SK-N-MC (cell line): ENCODE measurements around the gene DHX36.
A peak's percentile ranks its signal among the peaks of the same experiment; 100 is the strongest.

Source experiments
- DNase-seq: peaks from one replicate; pipeline ENCODE4 v3.0.0-alpha.2; 2011; ENCODE audit warnings: low read depth, low spot score
- H3K27ac ChIP-seq: fragments of 200-600 bp; sonication (generic); 2 replicates; pipeline ENCODE4 v1.5.1; 2016; ENCODE audit warnings: mixed run types
- H3K36me3 ChIP-seq: fragments of 200-600 bp; sonication (generic); 2 replicates; pipeline ENCODE4 v1.6.1; 2017; ENCODE audit warnings: antibody characterized with exemption, low read length, mixed read lengths; ENCODE audit not compliant: insufficient read depth
- H3K4me3 ChIP-seq: fragments of 200-600 bp; sonication (generic); 2 replicates; pipeline ENCODE4 v1.5.1; 2016
- H3K9ac ChIP-seq: fragments of 200-600 bp; sonication (generic); 2 replicates; pipeline ENCODE4 v1.8.0; 2017; ENCODE audit warnings: mixed run types, mixed read lengths; ENCODE audit not compliant: insufficient read length
- H3K9me3 ChIP-seq: fragments of 200-600 bp; sonication (generic); 2 replicates; pipeline ENCODE4 v1.6.1; 2017; ENCODE audit warnings: low read depth, mild to moderate bottlenecking, antibody characterized with exemption, low read length, moderate library complexity, mixed read lengths
- EZH2 ChIP-seq: fragments of 200-600 bp; sonication (generic); IDR thresholded peaks from one replicate; pipeline ENCODE4 v1.6.1; 2017; ENCODE audit warnings: antibody characterized with exemption
- FOXP2 ChIP-seq: optimal IDR thresholded peaks from 2 replicates; pipeline ENCODE3; 2011; ENCODE audit warnings: mild to moderate bottlenecking, moderate library complexity; ENCODE audit not compliant: insufficient read depth; ENCODE audit errors: extremely low read length, control extremely low read depth
- POLR2AphosphoS5 ChIP-seq: IDR thresholded peaks from 2 replicates; pipeline ENCODE4 v1.6.1; 2012; ENCODE audit warnings: mild to moderate bottlenecking, low read depth, low read length, borderline replicate concordance

Gene DHX36

DNA sequence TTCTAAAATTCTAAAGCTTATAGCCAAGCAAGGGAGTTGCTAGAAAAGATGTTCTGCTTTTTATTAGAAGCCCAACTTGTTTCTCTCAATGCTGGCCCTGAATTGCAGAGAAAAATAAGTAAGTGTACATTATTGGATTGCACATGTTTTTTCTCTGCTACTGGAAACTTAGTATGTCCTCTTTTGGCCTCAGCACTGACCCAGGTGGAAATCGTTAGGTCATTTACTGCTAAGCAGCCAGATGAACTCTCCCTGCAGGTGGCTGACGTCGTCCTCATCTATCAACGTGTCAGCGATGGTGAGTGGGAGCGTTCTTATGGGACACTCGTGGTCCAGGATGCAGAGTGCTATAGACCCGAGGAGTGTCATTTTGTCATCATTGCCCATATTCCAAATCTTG lies 69.8 kb downstream of the DHX36 start:
- TF ChIP-seq POLR2AphosphoS5 (no peak), EZH2 (no peak), FOXP2 (no peak)
- DNase-seq = no peak
- no peaks in the 10 kb centered on the region for H3K9me3 ChIP-seq
- peaks cover 72% of the 10 kb centered on the region for H3K36me3 ChIP-seq
- no peak overlapping the region for H3K9ac ChIP-seq
- H3K27ac ChIP-seq = no peak overlapping the region
- no peak overlapping the region for H3K4me3 ChIP-seq

DNA sequence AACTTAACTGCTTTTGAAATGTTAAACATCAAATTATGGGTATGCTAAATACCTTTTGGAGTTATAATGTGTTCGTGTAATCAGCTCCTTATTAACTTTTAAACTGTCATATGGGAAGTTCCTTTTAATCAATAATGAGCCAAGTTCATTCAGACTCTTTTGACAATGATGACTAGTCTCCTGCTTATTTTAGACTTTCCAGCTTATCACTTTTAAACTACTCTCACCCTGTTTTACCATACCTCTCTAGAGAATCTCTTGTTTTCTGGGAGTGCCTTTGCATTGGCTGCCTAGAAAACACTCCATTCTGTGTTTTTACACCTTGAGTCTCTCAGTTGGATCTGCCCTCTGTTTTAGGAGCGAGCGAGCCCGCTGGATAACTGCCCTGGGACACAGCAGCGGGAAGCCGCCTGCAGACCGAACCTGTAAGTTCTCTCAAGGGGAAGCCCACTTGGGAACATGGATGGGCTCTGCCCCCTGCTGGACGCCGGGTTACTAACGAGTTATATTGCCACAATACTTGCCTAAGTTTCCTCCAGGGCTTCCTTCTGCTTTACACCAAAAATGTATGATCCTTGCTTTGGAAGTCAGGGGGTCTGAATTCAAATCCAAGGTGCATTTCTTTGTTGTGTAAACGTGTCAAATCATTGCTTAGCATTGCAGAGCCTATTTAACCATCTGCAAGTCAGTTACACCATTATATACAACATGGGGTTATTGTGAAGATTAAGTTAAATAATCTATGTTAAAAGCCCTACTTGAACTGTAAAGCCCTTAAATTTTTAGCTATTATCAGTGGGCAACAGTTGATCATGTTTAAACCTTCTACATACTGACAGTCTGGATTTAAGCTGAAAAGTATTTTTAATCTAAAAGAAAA lies 71.3 kb downstream of the DHX36 start:
- Histone ChIP-seq H3K36me3 (peaks cover 62% of the 10 kb centered on the region), H3K27ac (no peak overlapping the region), H3K4me3 (no peak overlapping the region), H3K9ac (no peak overlapping the region), H3K9me3 (no peaks in the 10 kb centered on the region)
- TF ChIP-seq FOXP2 (no peak), EZH2 (no peak), POLR2AphosphoS5 (no peak)
- peak; percentile 51 for DNase-seq

GRCh38 chr3:154251610-154252009 lies 72.7 kb downstream of the DHX36 start:
- no peak overlapping the region for H3K27ac ChIP-seq
- TF ChIP-seq EZH2 (no peak), FOXP2 (no peak), POLR2AphosphoS5 (no peak)
- H3K9ac ChIP-seq = no peak overlapping the region
- no peak overlapping the region for H3K4me3 ChIP-seq
- no peak for DNase-seq
- H3K9me3 ChIP-seq = no peaks in the 10 kb centered on the region
- peaks cover 55% of the 10 kb centered on the region for H3K36me3 ChIP-seq

DNA sequence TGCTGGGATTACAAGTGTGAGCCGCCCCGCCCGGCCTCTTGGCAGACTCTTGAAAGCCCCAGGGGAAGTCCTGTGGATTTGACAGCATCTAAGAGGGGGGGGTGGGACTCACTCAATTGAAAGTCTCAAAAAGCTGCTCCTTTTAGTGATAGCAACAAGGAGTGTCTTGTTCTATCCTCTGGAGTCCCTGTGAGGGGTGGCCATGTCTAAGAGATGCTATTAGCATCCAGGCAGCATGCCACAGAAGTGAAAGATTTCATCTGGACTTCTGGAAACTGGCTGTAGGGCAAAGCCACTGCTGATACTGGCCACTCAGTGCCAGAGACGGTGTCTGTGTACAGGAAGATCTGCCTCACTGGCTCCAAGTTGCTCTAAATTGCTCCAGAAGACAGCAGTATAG lies 74.0 kb downstream of the DHX36 start:
- Histone ChIP-seq H3K9ac (no peak overlapping the region), H3K9me3 (no peaks in the 10 kb centered on the region), H3K4me3 (no peak overlapping the region), H3K27ac (no peak overlapping the region), H3K36me3 (peaks cover 45% of the 10 kb centered on the region)
- TF ChIP-seq EZH2 (no peak), POLR2AphosphoS5 (no peak), FOXP2 (no peak)
- DNase-seq = no peak

- Histone ChIP-seq H3K9ac (no peak overlapping the region), H3K27ac (no peak overlapping the region), H3K4me3 (no peak overlapping the region), H3K36me3 (peaks cover 37% of the 10 kb centered on the region), H3K9me3 (no peaks in the 10 kb centered on the region)
- TF ChIP-seq FOXP2 = no peak
- TF ChIP-seq POLR2AphosphoS5 = no peak
- no peak for TF ChIP-seq EZH2
- DNase-seq = no peak
Observed at GRCh38 chr3:154247806-154248415, 76.4 kb downstream of the DHX36 start.

GRCh38 chr3:154244644-154245043 lies 79.6 kb downstream of the DHX36 start:
- Histone ChIP-seq H3K4me3 (no peak overlapping the region), H3K9me3 (no peaks in the 10 kb centered on the region), H3K9ac (no peak overlapping the region), H3K36me3 (peaks cover 28% of the 10 kb centered on the region), H3K27ac (no peak overlapping the region)
- DNase-seq = no peak
- TF ChIP-seq POLR2AphosphoS5 = no peak
- no peak for TF ChIP-seq EZH2
- TF ChIP-seq FOXP2 = no peak

DNA sequence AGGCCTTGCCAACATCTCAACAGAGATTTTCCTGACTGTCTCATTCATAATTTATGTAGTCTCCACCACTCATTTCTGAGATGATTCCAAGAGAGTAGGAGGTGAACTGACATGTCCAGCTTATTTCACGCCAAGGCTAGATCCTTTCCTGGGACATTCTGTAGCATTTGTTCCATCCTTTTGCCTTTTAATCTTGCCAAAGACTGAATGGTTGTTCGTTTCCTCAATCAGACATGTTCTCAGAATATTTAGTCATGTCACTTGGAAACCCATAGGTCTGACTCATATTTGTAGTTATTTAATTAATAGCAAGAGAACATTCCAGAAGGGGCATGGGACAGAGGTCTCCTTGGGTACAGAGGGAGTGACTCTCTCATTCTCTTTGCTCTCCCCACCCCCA lies 80.9 kb downstream of the DHX36 start:
- Histone ChIP-seq H3K9ac (no peak overlapping the region), H3K36me3 (peaks cover 21% of the 10 kb centered on the region), H3K4me3 (no peak overlapping the region), H3K27ac (no peak overlapping the region), H3K9me3 (no peaks in the 10 kb centered on the region)
- no peak for DNase-seq
- no peak for TF ChIP-seq FOXP2
- TF ChIP-seq POLR2AphosphoS5 = no peak
- no peak for TF ChIP-seq EZH2

DNA sequence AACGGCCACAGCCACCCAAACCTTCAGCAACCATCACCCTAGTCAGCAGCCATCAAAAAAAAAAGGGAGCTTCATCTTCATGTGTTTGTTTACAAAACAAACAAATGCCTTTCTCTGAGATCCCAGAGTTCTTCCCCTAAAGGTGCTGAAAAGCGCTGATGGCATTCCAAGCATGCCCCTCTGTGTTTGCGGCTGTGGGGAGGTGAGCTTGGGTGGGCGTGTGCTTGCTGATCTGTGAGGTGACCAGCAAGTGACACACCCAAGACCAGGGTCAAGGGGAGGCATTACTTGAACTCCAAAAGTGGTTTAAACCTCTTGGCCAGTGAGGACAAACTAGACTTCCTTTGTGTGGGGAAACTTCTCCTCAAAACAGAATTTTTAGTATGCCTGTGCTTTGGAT lies 81.5 kb downstream of the DHX36 start:
- Histone ChIP-seq H3K27ac (no peak overlapping the region), H3K36me3 (peaks cover 20% of the 10 kb centered on the region), H3K9me3 (no peaks in the 10 kb centered on the region), H3K9ac (no peak overlapping the region), H3K4me3 (no peak overlapping the region)
- no peak for DNase-seq
- no peak for TF ChIP-seq EZH2
- no peak for TF ChIP-seq FOXP2
- no peak for TF ChIP-seq POLR2AphosphoS5

DNA sequence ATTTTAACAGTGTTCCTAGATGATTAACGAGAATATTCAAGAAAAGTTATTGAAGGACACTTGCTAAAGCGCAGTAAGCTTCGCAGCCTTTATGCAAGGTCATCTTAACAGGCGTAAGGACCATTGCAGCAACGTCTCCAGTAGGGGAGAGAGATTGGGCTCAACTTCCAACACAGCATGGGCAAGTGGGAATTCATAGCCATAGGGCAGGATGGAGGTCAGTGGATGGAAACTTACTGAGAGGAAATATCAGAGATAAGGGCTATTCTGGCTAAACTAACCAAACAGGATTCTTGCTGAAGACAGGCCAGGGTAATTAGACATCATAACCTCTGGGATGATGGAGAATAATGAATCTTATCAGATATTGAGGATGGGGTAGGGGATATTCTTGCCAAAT lies 82.8 kb downstream of the DHX36 start:
- TF ChIP-seq EZH2 = no peak
- no peak for TF ChIP-seq FOXP2
- no peak for TF ChIP-seq POLR2AphosphoS5
- Histone ChIP-seq H3K4me3 (no peak overlapping the region), H3K9ac (no peak overlapping the region), H3K27ac (no peak overlapping the region), H3K36me3 (peaks cover 13% of the 10 kb centered on the region), H3K9me3 (no peaks in the 10 kb centered on the region)
- DNase-seq = no peak
